Psoas muscle (tissue), 8 donors: ENCODE measurements around the gene ZNF334. TPM values are rescaled to one million over a fixed set of nuclear protein-coding genes. Genes with fewer than 3 reads are reported as not detected.
A peak's percentile ranks its signal among the peaks of the same experiment; 100 is the strongest.

Experiments
- ATAC-seq, 4 donors: fragments of 200-7000 bp; cut with Tn5 transposase; one replicate each; pipeline ENCODE4 v1.9.1; 2020; ENCODE audit warnings: moderate library complexity in 3 of 4, mild to moderate bottlenecking in 2 of 4
- DNase-seq, 2 donors: peaks; one replicate each; pipeline ENCODE4 v3.0.0-alpha.2; 2020
- H3K27ac ChIP-seq: fragments of 200-600 bp; one replicate; pipeline ENCODE4 v1.8.0; 2022
- H3K27me3 ChIP-seq, 3 donors: fragments of 200-600 bp in 1 of 3; one replicate each; pipeline versions ENCODE4 v1.6.1 to v1.8.0; 2013 to 2022; ENCODE audit warnings: low read length in 2 of 3, mild to moderate bottlenecking in 2 of 3, moderate library complexity in 1 of 3; ENCODE audit not compliant: insufficient read depth in 3 of 3
- H3K36me3 ChIP-seq, 2 donors: fragments of 200-600 bp in 1 of 2; one replicate each; pipeline versions ENCODE4 v1.6.1 to v1.8.0; 2013 to 2022; ENCODE audit warnings: low read depth in 1 of 2, mild to moderate bottlenecking in 1 of 2, moderate library complexity in 1 of 2; ENCODE audit not compliant: insufficient read depth in 1 of 2
- H3K4me1 ChIP-seq: fragments of 200-600 bp; one replicate; pipeline ENCODE4 v1.8.0; 2022
- H3K4me3 ChIP-seq: fragments of 200-600 bp; one replicate; pipeline ENCODE4 v1.8.0; 2022; ENCODE audit warnings: mild to moderate bottlenecking
- H3K9me3 ChIP-seq: fragments of 200-600 bp; one replicate; pipeline ENCODE4 v1.8.0; 2022
- WGBS, 3 donors: extraction: QIAGEN DNeasy Blood & Tissue Kit; methylation state at CpG; one replicate each; pipeline versions ENCODE4 v1.1.6 to v1.1.7; 2013; 5-methylcytosine and 5-hydroxymethylcytosine counted together
- intact Hi-C, 2 donors: fragments of 100-400 bp; cut with DNase I; formaldehyde crosslinking; loops; one replicate each; pipeline versions ENCODE4 v1.11.0 to v1.14.2; 2022
- polyA plus RNA-seq, 3 donors: library from polyadenylated mRNA; stranded (reverse); fragments of 200-250 nt; gene quantifications; one replicate each; pipeline ENCODE4 v1.2.3, GENCODE V29; 2013
- total RNA-seq, 4 donors: library from RNA; stranded (reverse); fragmentation: NEBNext Ultra II Directional in 2 of 4; extraction: Animal tissue kit (Norgen Biotek cat#: 25700) in 2 of 4; gene quantifications; one replicate each; pipeline versions ENCODE4 v1.2.1 to v1.2.4, GENCODE V29; 2021 to 2023
- TF ChIP-seq, protein P1 (sequence below): fragments of 200-600 bp; IDR thresholded peaks from one replicate; pipeline ENCODE4 v1.8.0; 2022; ENCODE audit warnings: antibody characterized with exemption
- donor health status: healthy with polysubstance abuse.
- donor health status: DM: no; HTN: no; CAD: no; lungs with moderate emphysema.
- donor health status: Bipolar disorder and iron deficiency.
- donor health status: healthy.
- donor health status: DM: yes; HTN: yes; CAD: no.
- donor health status: DM: no; HTN: no; CAD: no.
- donor health status: DM: no; HTN: no; CAD: no.
- donor health status: DM: yes; HTN: yes; CAD: no.

Gene ZNF334
- total and polyA plus RNA-seq, 7 donors: 0.10 to 1.0 (median 0.27) TPM

DNA sequence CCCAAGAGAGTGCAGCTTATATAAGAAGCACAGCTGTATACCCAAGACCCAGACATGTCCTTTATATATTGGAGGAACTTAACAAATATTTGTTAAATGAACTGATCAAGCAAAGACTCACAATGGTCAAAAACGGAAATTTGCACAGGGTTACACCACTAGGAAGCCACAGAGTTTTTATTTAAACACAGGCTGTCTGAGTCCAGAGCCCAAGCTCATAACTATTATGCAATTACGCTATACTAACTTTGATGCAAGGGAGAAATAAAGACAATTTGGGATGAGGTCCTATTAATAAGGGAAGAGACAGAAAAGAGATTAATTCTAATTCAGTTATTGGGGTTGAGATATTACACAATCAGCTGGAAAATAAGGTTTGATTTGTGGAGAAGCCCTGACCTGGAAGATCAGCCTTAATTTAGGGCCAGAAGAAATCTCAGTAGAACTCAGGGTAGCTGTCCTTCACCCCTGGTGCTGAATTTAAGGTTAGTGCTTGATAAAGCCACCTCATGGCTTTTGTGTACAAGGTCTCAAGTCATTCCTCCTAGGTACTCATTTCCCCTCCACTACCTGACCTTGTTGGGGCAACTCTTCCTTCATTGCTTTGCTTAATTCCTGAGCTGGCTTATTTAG, 10.5 kb upstream of the ZNF334 start:
- no peaks in the 10 kb centered on the region for H3K9me3 ChIP-seq
- TF ChIP-seq, protein P1, sequence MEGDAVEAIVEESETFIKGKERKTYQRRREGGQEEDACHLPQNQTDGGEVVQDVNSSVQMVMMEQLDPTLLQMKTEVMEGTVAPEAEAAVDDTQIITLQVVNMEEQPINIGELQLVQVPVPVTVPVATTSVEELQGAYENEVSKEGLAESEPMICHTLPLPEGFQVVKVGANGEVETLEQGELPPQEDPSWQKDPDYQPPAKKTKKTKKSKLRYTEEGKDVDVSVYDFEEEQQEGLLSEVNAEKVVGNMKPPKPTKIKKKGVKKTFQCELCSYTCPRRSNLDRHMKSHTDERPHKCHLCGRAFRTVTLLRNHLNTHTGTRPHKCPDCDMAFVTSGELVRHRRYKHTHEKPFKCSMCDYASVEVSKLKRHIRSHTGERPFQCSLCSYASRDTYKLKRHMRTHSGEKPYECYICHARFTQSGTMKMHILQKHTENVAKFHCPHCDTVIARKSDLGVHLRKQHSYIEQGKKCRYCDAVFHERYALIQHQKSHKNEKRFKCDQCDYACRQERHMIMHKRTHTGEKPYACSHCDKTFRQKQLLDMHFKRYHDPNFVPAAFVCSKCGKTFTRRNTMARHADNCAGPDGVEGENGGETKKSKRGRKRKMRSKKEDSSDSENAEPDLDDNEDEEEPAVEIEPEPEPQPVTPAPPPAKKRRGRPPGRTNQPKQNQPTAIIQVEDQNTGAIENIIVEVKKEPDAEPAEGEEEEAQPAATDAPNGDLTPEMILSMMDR: no peak
- intact Hi-C loops: no loop called here
- DNase-seq: no peak
- H3K36me3 ChIP-seq: no peaks in the 10 kb centered on the region
- no peak for ATAC-seq
- H3K4me3 ChIP-seq: no peak overlapping the region
- no peaks in the 10 kb centered on the region for H3K4me1 ChIP-seq
- peaks cover 0 to 10% (median 0%) of the 10 kb centered on the region in 3 donors for H3K27me3 ChIP-seq
- no peak overlapping the region for H3K27ac ChIP-seq
- 50 to 52% (median 51%) methylated on average over 2 of the region's 2 CpGs for whole genome bisulfite sequencing, 3 donors

DNA sequence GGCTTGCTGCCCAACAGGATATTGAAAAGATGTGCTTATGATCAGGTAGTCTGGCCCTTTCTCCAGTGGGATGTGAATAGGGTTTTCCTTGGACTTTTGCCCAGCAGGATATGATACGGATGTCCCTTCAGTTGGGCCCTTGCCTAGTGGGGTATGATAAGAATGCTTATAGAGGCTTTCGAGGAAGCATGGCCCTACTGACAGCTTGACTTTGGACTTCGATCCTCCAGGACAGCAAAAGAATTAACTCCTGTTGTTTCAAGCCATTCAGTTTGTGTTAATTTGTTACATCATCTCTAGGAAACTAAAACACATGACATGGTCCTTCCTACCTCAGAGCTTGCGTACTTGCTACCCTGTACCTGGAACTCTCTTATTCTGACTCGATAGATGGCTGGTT, 9.7 kb upstream of the ZNF334 start:
- peaks cover 0 to 10% (median 0%) of the 10 kb centered on the region in 3 donors for H3K27me3 ChIP-seq
- no peak for ATAC-seq
- no peaks in the 10 kb centered on the region for H3K9me3 ChIP-seq
- no peak overlapping the region for H3K27ac ChIP-seq
- no peak overlapping the region for H3K4me3 ChIP-seq
- H3K4me1 ChIP-seq: no peaks in the 10 kb centered on the region
- WGBS, 3 donors: 42 to 59% (median 52%) methylated on average over 5 of the region's 5 CpGs
- H3K36me3 ChIP-seq: no peaks in the 10 kb centered on the region
- TF ChIP-seq, protein P1: no peak
- no peak for DNase-seq
- intact Hi-C loops: no loop called here

DNA sequence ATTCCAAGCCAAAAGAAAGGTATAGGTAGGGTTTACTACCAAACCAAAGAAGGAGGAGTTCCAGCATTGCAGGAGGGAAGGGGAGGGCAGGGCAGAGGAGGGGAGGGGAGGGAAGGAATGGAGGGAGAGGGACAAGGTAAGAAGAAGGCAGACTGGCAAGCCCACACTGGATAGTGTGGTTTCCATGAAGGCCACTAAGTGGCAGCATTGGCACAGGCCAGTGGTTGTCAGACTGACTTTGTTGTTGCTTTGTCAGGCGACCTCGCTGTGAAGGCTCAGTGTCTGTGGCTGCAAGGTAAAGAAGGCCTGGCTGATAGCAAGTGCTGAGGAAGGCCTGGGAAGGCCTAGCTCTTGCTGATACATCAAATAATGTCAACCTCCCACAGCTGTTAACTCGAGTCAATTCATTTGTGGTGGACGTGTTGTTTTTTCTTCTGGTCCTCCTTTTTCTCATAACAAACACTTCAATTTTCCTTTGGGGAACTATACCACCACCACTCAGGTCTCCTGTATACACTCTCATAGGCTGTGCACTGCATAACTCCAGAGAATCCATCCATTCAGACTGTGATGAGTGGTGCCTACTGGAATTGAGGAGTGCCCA, 7.7 kb upstream of the ZNF334 start:
- Histone ChIP-seq H3K27me3 (peaks cover 0 to 10% (median 2%) of the 10 kb centered on the region in 3 donors), H3K9me3 (no peaks in the 10 kb centered on the region), H3K4me1 (no peaks in the 10 kb centered on the region), H3K36me3 (no peaks in the 10 kb centered on the region), H3K4me3 (no peak overlapping the region), H3K27ac (no peak overlapping the region)
- TF ChIP-seq, protein P1: peak; percentile 19
- intact Hi-C loops: no loop called here
- WGBS, 3 donors: 27 to 31% (median 29%) methylated on average over 4 of the region's 4 CpGs
- DNase-seq: peak in 1 of 2 donors; percentile 19
- no peak for ATAC-seq

DNA sequence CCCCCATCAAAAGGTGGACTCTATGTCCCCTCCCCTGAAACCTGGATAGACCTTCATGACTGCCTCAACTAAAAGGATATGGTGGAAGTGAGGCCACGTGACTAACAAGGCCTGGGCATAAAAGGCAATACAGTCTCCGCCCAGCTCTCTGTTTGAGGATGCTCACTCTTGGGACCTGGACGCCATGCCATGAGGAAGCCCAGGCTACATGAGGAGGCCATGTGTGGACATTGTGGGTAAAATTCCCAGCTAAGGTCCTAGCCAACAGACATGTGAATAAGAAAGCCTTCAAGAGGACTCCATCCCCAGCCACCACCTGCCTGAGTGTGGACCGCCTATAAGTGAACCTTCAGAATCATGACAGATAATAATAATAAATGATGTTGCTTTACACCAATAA, 7.2 kb upstream of the ZNF334 start:
- Histone ChIP-seq H3K27ac (no peak overlapping the region), H3K27me3 (peaks cover 0 to 15% (median 2%) of the 10 kb centered on the region in 3 donors), H3K4me3 (no peak overlapping the region), H3K4me1 (no peaks in the 10 kb centered on the region), H3K9me3 (no peaks in the 10 kb centered on the region), H3K36me3 (no peaks in the 10 kb centered on the region)
- intact Hi-C loops: no loop called here
- no peak for ATAC-seq
- WGBS, 3 donors: 84 to 87% (median 85%) methylated on average over 4 of the region's 4 CpGs
- TF ChIP-seq, protein P1: no peak
- no peak for DNase-seq
